AG10803 (cell line): ENCODE measurements around the gene CFAP53.

Source experiments
- DNase-seq: peaks from one replicate; pipeline ENCODE4 v3.0.0; 2010; ENCODE audit warnings: low read depth
- H3K4me3 ChIP-seq: 2 replicates; pipeline ENCODE4 v1.5.1; 2011; ENCODE audit warnings: mild to moderate bottlenecking, low read length, control low read depth
- CTCF ChIP-seq: conservative IDR thresholded peaks from 2 replicates; pipeline ENCODE4 v1.5.1; 2011; ENCODE audit warnings: mild to moderate bottlenecking, low read length, control low read depth, inconsistent platforms

The CFAP53 gene

GRCh38 chr18:50193796-50194630 is 72.3 kb downstream of the CFAP53 start:
- TF ChIP-seq CTCF, result no peak
- DNase-seq, result no peak
- H3K4me3 ChIP-seq, result no peak overlapping the region

- no peak for DNase-seq
- no peak overlapping the region for H3K4me3 ChIP-seq
- no peak for TF ChIP-seq CTCF
These were observed 73.1 kb downstream of the CFAP53 start for GRCh38 chr18:50192995-50193795.

- TF ChIP-seq CTCF, result no peak
- H3K4me3 ChIP-seq, result no peak overlapping the region
- no peak for DNase-seq
These were observed 75.4 kb downstream of the CFAP53 start for GRCh38 chr18:50190926-50191325.

GRCh38 chr18:50190236-50190635 is 76.1 kb downstream of the CFAP53 start:
- TF ChIP-seq CTCF, result no peak
- no peak overlapping the region for H3K4me3 ChIP-seq
- no peak for DNase-seq

- DNase-seq, result no peak
- TF ChIP-seq CTCF, result no peak
- no peak overlapping the region for H3K4me3 ChIP-seq
These were observed 77.1 kb downstream of the CFAP53 start for GRCh38 chr18:50189160-50189559.

- H3K4me3 ChIP-seq, result no peak overlapping the region
- no peak for DNase-seq
- no peak for TF ChIP-seq CTCF
These were observed 77.6 kb downstream of the CFAP53 start for GRCh38 chr18:50188652-50189051.
